ENCODE data around the gene RAB37. TPM values are rescaled to one million over a fixed set of nuclear protein-coding genes. Genes with fewer than 3 reads are reported as not detected.
A peak's percentile ranks its signal among the peaks of the same experiment; 100 is the strongest.

RAB37 gene
- total and polyA plus RNA-seq, 2 of the 13 experiments (the other 11 are each of a cell fraction or from before 2014, with no cell fraction given): 0.91 to 3.7 TPM

DNA sequence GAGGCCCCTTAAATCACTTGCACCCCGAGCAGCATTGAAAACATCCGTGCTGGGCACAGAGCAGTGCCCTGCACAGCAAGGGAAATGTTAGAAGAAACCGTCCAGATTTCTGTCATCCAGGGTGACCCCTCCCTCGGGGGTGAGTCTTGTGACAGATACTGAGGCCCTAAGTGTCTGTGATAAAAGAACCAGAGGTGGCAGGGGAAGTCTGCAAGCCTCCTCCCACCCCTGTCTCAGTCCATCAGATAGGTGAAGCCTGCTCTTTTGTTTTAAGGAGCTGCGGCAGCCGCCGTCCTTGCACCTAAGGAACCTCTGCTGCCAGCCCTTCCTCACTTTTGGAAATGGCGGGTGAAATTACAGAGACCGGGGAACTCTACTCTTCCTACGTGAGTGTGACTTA is 39.9 kb downstream of the RAB37 start:
- ATAC-seq: no peak
- TF ChIP-seq ZNF260 (CRISPR knock-in tag; IDR thresholded peaks at IDR 0.05; ENCODE audit: borderline replicate concordance, low read depth) (no peak), ZNF235 (CRISPR knock-in tag; IDR thresholded peaks at IDR 0.05; ENCODE audit: borderline replicate concordance) (peak; percentile 8; the same call in 1 of the 2 replicates)
- CTCF ChIA-PET (ENCODE audit: low intra/inter-chr PET ratio, low total read pairs): interaction anchor here (12.2 kb wide), 1 partner anchor 29 kb away, joined by 219 read pairs; the partner anchor contains the start of gene NHERF1

DNA sequence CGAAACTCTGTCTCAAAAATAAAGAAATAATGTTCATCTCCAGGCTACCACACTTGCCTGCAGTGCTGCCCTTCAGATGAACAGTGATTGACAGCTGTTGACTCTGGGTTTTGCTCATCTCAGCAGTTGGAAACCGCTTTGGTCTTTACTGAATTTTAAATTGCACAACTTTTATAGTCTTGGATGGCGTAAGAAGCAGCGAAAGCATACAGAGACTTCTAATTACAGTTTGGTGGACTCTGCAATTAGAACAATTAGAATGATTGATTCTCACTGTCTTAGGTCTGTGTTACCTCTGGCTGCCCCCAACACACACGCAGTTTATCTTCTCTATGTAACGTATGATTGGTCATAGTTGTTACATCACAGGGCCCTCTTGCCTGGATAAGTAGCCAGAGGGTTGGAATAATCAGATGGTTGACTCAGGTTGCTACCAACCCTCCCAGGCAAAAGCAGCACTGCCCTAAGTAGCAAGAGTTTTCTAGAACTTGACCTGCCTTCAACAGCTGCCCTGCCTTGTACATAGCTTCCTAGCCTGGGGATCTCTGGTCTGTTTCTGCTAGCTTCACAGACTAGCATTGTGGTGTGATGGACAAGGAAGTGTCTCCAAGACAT is 41.0 kb downstream of the RAB37 start:
- in situ Hi-C loops (cut with HindIII; ENCODE audit: extremely low pct_ligation_motif_present, low pct_unique_long_range_greater_than_20kb) (no loop called here), intact Hi-C loops (cut with micrococcal nuclease; ENCODE audit: unreplicated experiment) (no loop called here)
- FAIRE-seq: no peak
- CTCF ChIA-PET (ENCODE audit: low intra/inter-chr PET ratio, low total read pairs): interaction anchor here (12.2 kb wide), 1 partner anchor 30 kb away, joined by 219 read pairs; the partner anchor contains the start of gene NHERF1
- H4K20me1 ChIP-seq (ENCODE audit: insufficient read depth, low read length): no peaks in the 10 kb centered on the region
- POLR2A ChIA-PET: interaction anchor here (1.0 to 29.3 kb wide), 2 partner anchors 23 to 42 kb away, joined by 4 to 1459 read pairs; partner anchors contain the start of gene NHERF1
- no TSS peak for BruUV-seq (replicated peaks)
- H3K4me1 ChIP-seq (ENCODE audit: insufficient read depth, low read length): peaks cover 39% of the 10 kb centered on the region
- no peak overlapping the region for H2AFZ ChIP-seq (ENCODE audit: low read length)
- H3K4me2 ChIP-seq (ENCODE audit: low read depth, low read length): no peak overlapping the region
- H3K9me3 ChIP-seq (ENCODE audit: low read length): no peaks in the 10 kb centered on the region
- peak; percentile 58; the same call in 1 of the 2 replicates for TF ChIP-seq CEBPB (IDR thresholded peaks at IDR 0.05; ENCODE audit: borderline replicate concordance, low read depth, low read length)
- TF ChIP-seq ZNF761 (CRISPR knock-in tag; conservative IDR thresholded peaks at IDR 0.05): no peak
- peaks cover 5 to 6% of the 10 kb centered on the region in 2 experiments for H3K36me3 ChIP-seq (replicated peaks in 1 of 2; ENCODE audit: control insufficient read depth in 1 of 2, insufficient read depth in 2 of 2, low read length in 2 of 2)
- WGBS (ENCODE audit: low lambda C conversion rate): 86% methylated on average over 6 of the region's 6 CpGs
- no peak overlapping the region for H3K27ac ChIP-seq (ENCODE audit: extremely low read length, insufficient read depth, low read length)
- H3K9ac ChIP-seq (ENCODE audit: insufficient read depth, low read depth, low read length): no peak overlapping the region; the same call in 1 of the 2 replicates
- peaks cover 27% of the 10 kb centered on the region for H3K79me2 ChIP-seq (ENCODE audit: insufficient read depth, low read length)
- no peak for ATAC-seq
- H3K27me3 ChIP-seq (ENCODE audit: control insufficient read depth in 1 of 2, insufficient read depth in 2 of 2, low read length in 2 of 2): no peaks in the 10 kb centered on the region; a peak in 1 of 5 replicates
- no peak for DNase-seq (ENCODE audit: low spot score)
- H3K4me3 ChIP-seq (replicated peaks in 1 of 3; ENCODE audit: insufficient read depth in 1 of 3, low read depth in 2 of 3, low read length in 3 of 3): no peak overlapping the region

More for the DNA sequence above, 39.9 kb downstream of the RAB37 start:
- in situ Hi-C loops (cut with HindIII; ENCODE audit: extremely low pct_ligation_motif_present, low pct_unique_long_range_greater_than_20kb) (no loop called here), intact Hi-C loops (cut with micrococcal nuclease; ENCODE audit: unreplicated experiment) (no loop called here)
- H3K36me3 ChIP-seq (replicated peaks in 1 of 2; ENCODE audit: control insufficient read depth in 1 of 2, insufficient read depth in 2 of 2, low read length in 2 of 2): peaks cover 13 to 16% of the 10 kb centered on the region in 2 experiments
- no peaks in the 10 kb centered on the region for H3K9me3 ChIP-seq (ENCODE audit: low read length)
- H3K79me2 ChIP-seq (ENCODE audit: insufficient read depth, low read length): peaks cover 27% of the 10 kb centered on the region
- POLR2A ChIA-PET: interaction anchor here (0.6 to 29.3 kb wide), 8 partner anchors 10 to 347 kb away, joined by 3 to 1459 read pairs (median 3); partner anchors contain the start of genes FDXR, NHERF1 and RAB37
- no peaks in the 10 kb centered on the region for H4K20me1 ChIP-seq (ENCODE audit: insufficient read depth, low read length)
- no peak for DNase-seq (ENCODE audit: low spot score)
- no peak for FAIRE-seq
- no TSS peak for BruUV-seq (replicated peaks)
- peak overlapping the region; percentile 41 for H3K27ac ChIP-seq (ENCODE audit: extremely low read length, insufficient read depth, low read length)
- peak overlapping the region; percentile 94 for H3K9ac ChIP-seq (ENCODE audit: insufficient read depth, low read depth, low read length)
- 48% methylated on average over 10 of the region's 10 CpGs for WGBS (ENCODE audit: low lambda C conversion rate)
- H3K27me3 ChIP-seq (ENCODE audit: control insufficient read depth in 1 of 2, insufficient read depth in 2 of 2, low read length in 2 of 2): no peaks in the 10 kb centered on the region; a peak in 1 of 5 replicates
- H3K4me1 ChIP-seq (ENCODE audit: insufficient read depth, low read length): peaks cover 49% of the 10 kb centered on the region
- H3K4me2 ChIP-seq (ENCODE audit: low read depth, low read length): peak overlapping the region; percentile 97
- no peak overlapping the region for H2AFZ ChIP-seq (ENCODE audit: low read length)
- H3K4me3 ChIP-seq (replicated peaks in 1 of 3; ENCODE audit: insufficient read depth in 1 of 3, low read depth in 2 of 3, low read length in 3 of 3): peak overlapping the region; percentile 83 to 95 (median 94)

All from HepG2 (cell line).